OCI-LY3 (cell line): ENCODE measurements around the gene CYSLTR2.

ENCODE experiments used
- H2AFZ ChIP-seq: fragments of 200-600, 300-600 bp; shearing (Covaris generic); 2 replicates; pipeline ENCODE4 v1.6.0; 2014; ENCODE audit warnings: antibody characterized with exemption, low read depth, low read length
- H3K27ac ChIP-seq: fragments of 200-600, 300-600 bp; sonication (generic); 2 replicates; pipeline ENCODE4 v1.5.1; 2014; ENCODE audit warnings: mild to moderate bottlenecking, low read length, moderate library complexity, mixed read lengths
- H3K27me3 ChIP-seq: fragments of 200-600, 300-600 bp; sonication (generic); 2 replicates; pipeline ENCODE4 v1.6.1; 2014; ENCODE audit warnings: low read depth, low read length, mixed read lengths
- H3K36me3 ChIP-seq: fragments of 200-600, 300-600 bp; sonication (generic); replicated peaks from 2 replicates; pipeline ENCODE3; 2014; ENCODE audit warnings: low read depth, low read length, mixed read lengths
- H3K4me1 ChIP-seq: fragments of 300-600, 200-600 bp; sonication (generic); 2 replicates; pipeline ENCODE4 v1.6.1; 2014; ENCODE audit warnings: low read length, mixed read lengths
- H3K4me2 ChIP-seq: fragments of 200-600, 300-600 bp; sonication (generic); 2 replicates; pipeline ENCODE4 v1.6.1; 2014; ENCODE audit warnings: low read length, mixed read lengths
- H3K4me3 ChIP-seq: fragments of 300-600, 200-600 bp; sonication (generic); 2 replicates; pipeline ENCODE4 v1.5.1; 2014; ENCODE audit warnings: antibody characterized with exemption, mild to moderate bottlenecking, low read length, moderate library complexity
- H3K79me2 ChIP-seq: fragments of 300-600, 200-600 bp; shearing (Covaris generic); 2 replicates; pipeline ENCODE4 v1.6.1; 2014; ENCODE audit warnings: mild to moderate bottlenecking, low read length, mixed read lengths
- H3K9ac ChIP-seq: fragments of 300-600, 200-600 bp; shearing (Covaris generic); 2 replicates; pipeline ENCODE4 v1.6.0; 2014; ENCODE audit warnings: mild to moderate bottlenecking, low read length, moderate library complexity
- H3K9me3 ChIP-seq: fragments of 200-600, 300-600 bp; shearing (Covaris generic); 2 replicates; pipeline ENCODE4 v1.6.1; 2014; ENCODE audit warnings: low read length, mixed read lengths; ENCODE audit not compliant: insufficient read depth
- H4K20me1 ChIP-seq: fragments of 200-600, 300-600 bp; sonication (generic); 2 replicates; pipeline ENCODE4 v1.6.1; 2016; ENCODE audit warnings: low read length, mixed read lengths; ENCODE audit not compliant: insufficient read depth
- EZH2phosphoT487 ChIP-seq: fragments of 200-600 bp; shearing (Covaris generic); IDR thresholded peaks from 2 replicates; pipeline ENCODE4 v1.6.1; 2018; ENCODE audit warnings: antibody characterized with exemption, mixed run types, low read depth
- TF ChIP-seq, protein P1 (sequence below): fragments of 200-600, 300-600 bp; sonication (generic); IDR thresholded peaks from 2 replicates; pipeline ENCODE4 v1.5.1; 2014; ENCODE audit warnings: antibody characterized with exemption, low read length, low read depth

Gene CYSLTR2

GRCh38 chr13:48707405-48707804 is 53.7 kb downstream of the CYSLTR2 start:
- Histone ChIP-seq H3K27ac (no peak overlapping the region), H3K36me3 (no peaks in the 10 kb centered on the region), H3K9me3 (peaks cover 12% of the 10 kb centered on the region; the same call in 1 of the 2 replicates), H3K4me2 (no peak overlapping the region), H3K79me2 (no peaks in the 10 kb centered on the region), H4K20me1 (no peaks in the 10 kb centered on the region), H3K4me3 (no peak overlapping the region), H3K9ac (no peak overlapping the region), H2AFZ (no peak overlapping the region), H3K4me1 (no peaks in the 10 kb centered on the region), H3K27me3 (no peaks in the 10 kb centered on the region)
- TF ChIP-seq EZH2phosphoT487, result no peak
- TF ChIP-seq, protein P1, sequence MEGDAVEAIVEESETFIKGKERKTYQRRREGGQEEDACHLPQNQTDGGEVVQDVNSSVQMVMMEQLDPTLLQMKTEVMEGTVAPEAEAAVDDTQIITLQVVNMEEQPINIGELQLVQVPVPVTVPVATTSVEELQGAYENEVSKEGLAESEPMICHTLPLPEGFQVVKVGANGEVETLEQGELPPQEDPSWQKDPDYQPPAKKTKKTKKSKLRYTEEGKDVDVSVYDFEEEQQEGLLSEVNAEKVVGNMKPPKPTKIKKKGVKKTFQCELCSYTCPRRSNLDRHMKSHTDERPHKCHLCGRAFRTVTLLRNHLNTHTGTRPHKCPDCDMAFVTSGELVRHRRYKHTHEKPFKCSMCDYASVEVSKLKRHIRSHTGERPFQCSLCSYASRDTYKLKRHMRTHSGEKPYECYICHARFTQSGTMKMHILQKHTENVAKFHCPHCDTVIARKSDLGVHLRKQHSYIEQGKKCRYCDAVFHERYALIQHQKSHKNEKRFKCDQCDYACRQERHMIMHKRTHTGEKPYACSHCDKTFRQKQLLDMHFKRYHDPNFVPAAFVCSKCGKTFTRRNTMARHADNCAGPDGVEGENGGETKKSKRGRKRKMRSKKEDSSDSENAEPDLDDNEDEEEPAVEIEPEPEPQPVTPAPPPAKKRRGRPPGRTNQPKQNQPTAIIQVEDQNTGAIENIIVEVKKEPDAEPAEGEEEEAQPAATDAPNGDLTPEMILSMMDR, result no peak

DNA sequence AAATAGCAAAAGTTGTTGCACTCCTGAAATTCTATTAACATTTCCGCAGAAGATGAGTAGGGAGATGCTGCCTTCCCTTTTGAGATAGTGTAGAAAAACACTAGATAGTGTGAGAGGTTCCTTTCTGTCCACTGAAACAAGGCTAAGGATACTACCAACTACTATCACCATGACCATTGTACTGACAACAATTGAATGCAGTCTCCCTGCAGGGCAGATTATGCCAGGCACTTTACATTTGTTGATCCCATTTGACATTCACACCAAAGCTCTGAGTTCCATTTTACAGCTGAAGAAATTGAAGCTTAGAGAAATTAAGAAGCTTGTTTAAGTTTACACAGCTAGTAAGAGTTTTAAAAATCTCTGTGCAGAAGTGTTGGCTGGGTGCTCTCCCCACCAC is 55.0 kb downstream of the CYSLTR2 start:
- H2AFZ ChIP-seq, result no peak overlapping the region
- no peaks in the 10 kb centered on the region for H3K4me1 ChIP-seq
- no peaks in the 10 kb centered on the region for H3K27me3 ChIP-seq
- no peak overlapping the region for H3K4me3 ChIP-seq
- no peaks in the 10 kb centered on the region for H3K36me3 ChIP-seq
- peaks cover 12% of the 10 kb centered on the region; the same call in 1 of the 2 replicates for H3K9me3 ChIP-seq
- H3K27ac ChIP-seq, result no peak overlapping the region
- no peak overlapping the region for H3K4me2 ChIP-seq
- H3K9ac ChIP-seq, result no peak overlapping the region
- no peaks in the 10 kb centered on the region for H3K79me2 ChIP-seq
- H4K20me1 ChIP-seq, result no peaks in the 10 kb centered on the region
- no peak for TF ChIP-seq EZH2phosphoT487
- TF ChIP-seq, protein P1, result no peak

DNA sequence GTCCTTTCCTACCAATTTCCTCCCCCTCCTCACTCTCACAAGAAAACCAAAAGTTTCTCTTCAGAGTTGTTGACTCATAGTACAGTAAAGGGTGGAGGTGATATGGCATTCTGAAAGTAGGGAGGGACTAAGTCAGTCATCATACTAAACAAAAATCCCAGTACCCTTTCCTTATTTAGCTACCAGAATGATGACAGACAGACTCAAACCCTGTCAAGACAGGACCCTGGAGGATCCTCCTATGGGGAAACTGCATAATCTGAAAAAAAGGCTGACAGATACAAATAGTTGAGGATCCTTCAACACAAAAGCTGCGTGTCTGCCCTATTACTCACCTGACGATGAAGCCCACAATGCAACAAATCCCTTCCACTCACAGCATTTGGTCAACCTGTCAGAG is 55.5 kb downstream of the CYSLTR2 start:
- peaks cover 16% of the 10 kb centered on the region; the same call in 1 of the 2 replicates for H3K9me3 ChIP-seq
- no peak overlapping the region for H2AFZ ChIP-seq
- H3K27ac ChIP-seq, result no peak overlapping the region
- no peak overlapping the region for H3K4me3 ChIP-seq
- no peaks in the 10 kb centered on the region for H4K20me1 ChIP-seq
- no peaks in the 10 kb centered on the region for H3K79me2 ChIP-seq
- H3K9ac ChIP-seq, result no peak overlapping the region
- no peaks in the 10 kb centered on the region for H3K27me3 ChIP-seq
- no peaks in the 10 kb centered on the region for H3K36me3 ChIP-seq
- H3K4me2 ChIP-seq, result no peak overlapping the region
- TF ChIP-seq, protein P1, result no peak
- no peak for TF ChIP-seq EZH2phosphoT487
- H3K4me1 ChIP-seq, result no peaks in the 10 kb centered on the region

GRCh38 chr13:48710160-48710559 is 56.4 kb downstream of the CYSLTR2 start:
- H3K4me1 ChIP-seq, result no peaks in the 10 kb centered on the region
- H2AFZ ChIP-seq, result no peak overlapping the region
- peaks cover 2% of the 10 kb centered on the region for H3K36me3 ChIP-seq
- H3K27me3 ChIP-seq, result no peaks in the 10 kb centered on the region
- no peaks in the 10 kb centered on the region for H3K79me2 ChIP-seq
- H3K4me2 ChIP-seq, result no peak overlapping the region
- no peaks in the 10 kb centered on the region for H4K20me1 ChIP-seq
- H3K27ac ChIP-seq, result no peak overlapping the region
- H3K9me3 ChIP-seq, result peaks cover 24% of the 10 kb centered on the region; the same call in 1 of the 2 replicates
- TF ChIP-seq, protein P1, result no peak
- no peak for TF ChIP-seq EZH2phosphoT487
- no peak overlapping the region for H3K4me3 ChIP-seq
- no peak overlapping the region for H3K9ac ChIP-seq
